Trophoblast cell (in vitro differentiated cells and primary cell): ENCODE results near the gene DPF1.

Experiments used
- DNase-seq, 2 donors: peaks; one replicate each; pipeline ENCODE4 v3.0.0-alpha.2; 2016
- H2AFZ ChIP-seq: 2 replicates; pipeline ENCODE4 v1.6.1; 2013; ENCODE audit warnings: low read length, moderate library complexity, mild to moderate bottlenecking; ENCODE audit not compliant: insufficient read depth, poor library complexity
- H2AK5ac ChIP-seq: 2 replicates; pipeline ENCODE4 v1.6.1; 2013; ENCODE audit warnings: mild to moderate bottlenecking, low read length
- H2BK120ac ChIP-seq: 2 replicates; pipeline ENCODE4 v1.6.1; 2013; ENCODE audit warnings: low read length, mild to moderate bottlenecking, moderate library complexity; ENCODE audit not compliant: insufficient read depth, poor library complexity
- H2BK12ac ChIP-seq: 2 replicates; pipeline ENCODE4 v1.6.1; 2013; ENCODE audit warnings: mild to moderate bottlenecking, low read length, moderate library complexity
- H2BK5ac ChIP-seq: 2 replicates; pipeline ENCODE4 v1.6.1; 2013; ENCODE audit warnings: low read length, low read depth, moderate library complexity, mild to moderate bottlenecking; ENCODE audit not compliant: poor library complexity
- H3K14ac ChIP-seq: 2 replicates; pipeline ENCODE4 v1.6.1; 2013; ENCODE audit warnings: mild to moderate bottlenecking, low read length
- H3K18ac ChIP-seq: 2 replicates; pipeline ENCODE4 v1.6.1; 2013; ENCODE audit warnings: mild to moderate bottlenecking, low read length
- H3K23ac ChIP-seq: 2 replicates; pipeline ENCODE4 v1.6.1; 2013; ENCODE audit warnings: low read length
- H3K27ac ChIP-seq: 2 replicates; pipeline ENCODE4 v1.5.1; 2013; ENCODE audit warnings: low read depth, mild to moderate bottlenecking, inconsistent platforms, low read length, moderate library complexity
- H3K27me3 ChIP-seq: 2 replicates; pipeline ENCODE4 v1.6.1; 2013; ENCODE audit warnings: inconsistent platforms, mild to moderate bottlenecking, low read length, moderate library complexity; ENCODE audit not compliant: insufficient read depth
- H3K36me3 ChIP-seq, 2 experiments: 1 replicate in 1 of 2; 2 replicates in 1 of 2; pipeline ENCODE4 v1.6.1; 2013; ENCODE audit warnings: low read length in 2 of 2, mild to moderate bottlenecking in 2 of 2, moderate library complexity in 1 of 2; ENCODE audit not compliant: insufficient read depth in 2 of 2, control insufficient read depth in 1 of 2
- H3K4ac ChIP-seq: 2 replicates; pipeline ENCODE4 v1.6.1; 2013; ENCODE audit warnings: low read depth, mild to moderate bottlenecking, low read length, moderate library complexity
- H3K4me1 ChIP-seq, 2 experiments: 1 replicate in 1 of 2; 2 replicates in 1 of 2; pipeline ENCODE4 v1.6.1; 2013; ENCODE audit warnings: low read length in 2 of 2, mild to moderate bottlenecking in 2 of 2, moderate library complexity in 1 of 2; ENCODE audit not compliant: insufficient read depth in 2 of 2, control insufficient read depth in 1 of 2
- H3K4me2 ChIP-seq: 2 replicates; pipeline ENCODE4 v1.6.1; 2013; ENCODE audit warnings: inconsistent platforms, mild to moderate bottlenecking, low read length, moderate library complexity
- H3K4me3 ChIP-seq: 2 replicates; pipeline ENCODE4 v1.5.1; 2013; ENCODE audit warnings: mild to moderate bottlenecking, low read depth, low read length, inconsistent platforms
- H3K79me1 ChIP-seq: one replicate; pipeline ENCODE4 v1.6.1; 2013; ENCODE audit warnings: low read length
- H3K79me2 ChIP-seq: 2 replicates; pipeline ENCODE4 v1.6.1; 2013; ENCODE audit warnings: low read length, mild to moderate bottlenecking; ENCODE audit not compliant: control insufficient read depth, insufficient read depth, poor library complexity
- H3K9ac ChIP-seq: 2 replicates; pipeline ENCODE4 v1.6.1; 2013; ENCODE audit warnings: mild to moderate bottlenecking, low read length
- H3K9me3 ChIP-seq: 2 replicates; pipeline ENCODE4 v1.6.1; 2013; ENCODE audit warnings: low read depth, mild to moderate bottlenecking, control low read depth, inconsistent platforms, low read length; ENCODE audit not compliant: insufficient read depth
- H4K12ac ChIP-seq: 2 replicates; pipeline ENCODE4 v1.6.1; 2013; ENCODE audit warnings: low read depth, mild to moderate bottlenecking, low read length, moderate library complexity
- H4K8ac ChIP-seq: 2 replicates; pipeline ENCODE4 v1.6.1; 2013; ENCODE audit warnings: low read depth, mild to moderate bottlenecking, low read length, moderate library complexity
- H4K91ac ChIP-seq: one replicate; pipeline ENCODE4 v1.6.1; 2013; ENCODE audit warnings: low read depth, mild to moderate bottlenecking, low read length, moderate library complexity
- WGBS: extraction: QIAGEN DNeasy Blood & Tissue Kit; methylation state at CpG from one replicate; pipeline ENCODE4 v1.1.7; 2013; ENCODE audit warnings: missing lambda C conversion rate; ENCODE audit not compliant: insufficient read length, insufficient coverage; ENCODE audit errors: extremely low coverage; 5-methylcytosine and 5-hydroxymethylcytosine counted together

Gene DPF1

GRCh38 chr19:38251564-38252051 is 27.6 kb upstream of the DPF1 start:
- Histone ChIP-seq H4K12ac (peak overlapping the region; percentile 39), H3K23ac (no peak overlapping the region), H3K9me3 (peaks cover 2% of the 10 kb centered on the region), H3K4me3 (no peak overlapping the region), H3K4me2 (peak overlapping the region; percentile 28), H3K14ac (peak overlapping the region; percentile 69), H3K4ac (peak overlapping the region; percentile 54), H3K79me1 (peaks cover 30% of the 10 kb centered on the region), H4K91ac (peak overlapping the region; percentile 75), H2BK5ac (peak overlapping the region; percentile 42), H2BK12ac (peak overlapping the region; percentile 44), H2AFZ (peak overlapping the region; percentile 4), H3K18ac (peak overlapping the region; percentile 70), H3K36me3 (no peaks in the 10 kb centered on the region), H4K8ac (peak overlapping the region; percentile 31), H3K9ac (no peak overlapping the region), H3K27ac (peak overlapping the region; percentile 41), H2BK120ac (peak overlapping the region; percentile 86), H3K27me3 (no peaks in the 10 kb centered on the region), H3K79me2 (peaks cover 3% of the 10 kb centered on the region), H3K4me1 (peaks cover 30 to 38% of the 10 kb centered on the region in 2 experiments), H2AK5ac (peak overlapping the region; percentile 32)
- no peak for DNase-seq
- WGBS, result no CpG with 5 or more reads among the region's 10 CpGs

DNA sequence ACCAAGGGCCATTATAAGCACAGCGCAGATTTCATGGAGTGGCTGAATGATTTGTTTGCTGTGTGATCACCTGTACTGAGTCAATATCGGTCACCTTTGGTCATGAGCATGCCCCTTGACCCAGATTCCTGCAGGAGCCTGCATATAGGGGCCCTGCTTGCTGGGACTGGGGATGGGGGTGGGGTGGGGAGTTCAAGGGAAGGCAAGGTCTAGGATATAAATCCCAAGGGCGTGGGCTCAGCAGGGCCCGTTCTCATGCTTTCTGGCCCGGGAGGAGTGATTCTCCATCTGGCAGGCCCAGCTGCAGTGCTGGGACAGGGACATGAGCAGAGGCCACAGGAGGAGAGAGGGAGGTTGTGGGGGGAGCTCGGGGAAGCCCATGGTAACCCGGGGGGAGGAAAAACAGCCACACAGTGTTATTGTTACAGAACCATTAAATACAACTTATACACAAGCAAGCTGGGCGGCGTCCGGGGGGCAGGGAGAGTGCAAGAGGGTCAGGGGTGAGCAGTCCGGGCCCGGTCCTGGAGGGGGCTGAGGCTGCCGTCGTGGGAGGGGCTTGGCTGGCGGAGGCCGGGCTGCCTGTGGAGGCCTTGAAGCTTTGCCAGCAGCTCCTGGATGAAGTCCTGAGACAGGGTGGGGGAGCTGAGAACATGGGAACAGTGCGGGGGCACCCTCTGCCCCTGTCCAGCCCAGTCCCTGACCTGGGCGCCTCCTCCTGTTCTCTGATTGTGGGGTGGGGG is 27.0 kb upstream of the DPF1 start:
- H3K23ac ChIP-seq, result no peak overlapping the region
- H3K79me2 ChIP-seq, result peaks cover 3% of the 10 kb centered on the region
- no peaks in the 10 kb centered on the region for H3K27me3 ChIP-seq
- peak overlapping the region; percentile 75 for H4K91ac ChIP-seq
- H2BK12ac ChIP-seq, result peak overlapping the region; percentile 44
- peak overlapping the region; percentile 20 for H4K8ac ChIP-seq
- no peaks in the 10 kb centered on the region for H3K36me3 ChIP-seq
- H3K4me1 ChIP-seq, result peaks cover 29 to 38% of the 10 kb centered on the region in 2 experiments
- peak overlapping the region; percentile 86 for H2BK120ac ChIP-seq
- peak overlapping the region; percentile 42 for H2BK5ac ChIP-seq
- peak overlapping the region; percentile 54 for H3K4ac ChIP-seq
- peak in 1 of 2 donors; percentile 55 for DNase-seq
- peak overlapping the region; percentile 70 for H3K18ac ChIP-seq
- peaks cover 26% of the 10 kb centered on the region for H3K79me1 ChIP-seq
- peaks cover 2% of the 10 kb centered on the region for H3K9me3 ChIP-seq
- H3K9ac ChIP-seq, result peak overlapping the region; percentile 1
- no peak overlapping the region for H3K4me3 ChIP-seq
- H2AFZ ChIP-seq, result peak overlapping the region; percentile 12
- peak overlapping the region; percentile 32 for H2AK5ac ChIP-seq
- H3K27ac ChIP-seq, result peak overlapping the region; percentile 41
- WGBS, result no CpG with 5 or more reads among the region's 18 CpGs
- peak overlapping the region; percentile 39 for H4K12ac ChIP-seq
- peak overlapping the region; percentile 23 for H3K4me2 ChIP-seq
- peak overlapping the region; percentile 69 for H3K14ac ChIP-seq

DNA sequence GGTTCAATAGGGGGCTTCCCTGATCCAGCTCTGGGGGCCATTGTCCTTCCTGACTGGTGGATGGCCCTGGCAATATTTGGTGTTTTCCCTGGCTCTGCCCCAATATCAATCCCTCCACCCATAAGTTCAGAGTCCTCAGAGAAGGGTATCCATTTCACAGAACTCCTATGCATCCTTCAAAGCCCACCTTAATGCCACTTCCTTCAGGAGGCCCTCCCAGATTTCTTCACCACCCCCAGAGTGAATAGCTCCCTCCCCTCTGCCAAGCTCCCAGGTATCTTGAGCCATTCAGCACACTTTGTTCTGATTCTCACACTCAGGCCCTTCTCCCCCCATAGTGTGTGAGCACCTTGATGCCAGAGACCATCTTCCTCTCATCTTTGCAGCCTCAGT is 26.4 kb upstream of the DPF1 start:
- H3K4me2 ChIP-seq, result no peak overlapping the region
- peaks cover 3% of the 10 kb centered on the region for H3K79me2 ChIP-seq
- no peak overlapping the region for H3K4me3 ChIP-seq
- no peak overlapping the region for H4K12ac ChIP-seq
- H2AFZ ChIP-seq, result no peak overlapping the region
- H3K4ac ChIP-seq, result no peak overlapping the region
- H4K91ac ChIP-seq, result no peak overlapping the region
- H4K8ac ChIP-seq, result no peak overlapping the region
- no peaks in the 10 kb centered on the region for H3K36me3 ChIP-seq
- H3K18ac ChIP-seq, result no peak overlapping the region
- H3K14ac ChIP-seq, result no peak overlapping the region
- no peak overlapping the region for H2BK120ac ChIP-seq
- H3K27me3 ChIP-seq, result no peaks in the 10 kb centered on the region
- H3K23ac ChIP-seq, result no peak overlapping the region
- H2BK5ac ChIP-seq, result no peak overlapping the region
- peaks cover 23% of the 10 kb centered on the region for H3K79me1 ChIP-seq
- peaks cover 24 to 33% of the 10 kb centered on the region in 2 experiments for H3K4me1 ChIP-seq
- H3K9ac ChIP-seq, result peak overlapping the region; percentile 1
- peak overlapping the region; percentile 1 for H2BK12ac ChIP-seq
- no peak for DNase-seq
- no peak overlapping the region for H2AK5ac ChIP-seq
- H3K27ac ChIP-seq, result no peak overlapping the region
- peaks cover 2% of the 10 kb centered on the region for H3K9me3 ChIP-seq

DNA sequence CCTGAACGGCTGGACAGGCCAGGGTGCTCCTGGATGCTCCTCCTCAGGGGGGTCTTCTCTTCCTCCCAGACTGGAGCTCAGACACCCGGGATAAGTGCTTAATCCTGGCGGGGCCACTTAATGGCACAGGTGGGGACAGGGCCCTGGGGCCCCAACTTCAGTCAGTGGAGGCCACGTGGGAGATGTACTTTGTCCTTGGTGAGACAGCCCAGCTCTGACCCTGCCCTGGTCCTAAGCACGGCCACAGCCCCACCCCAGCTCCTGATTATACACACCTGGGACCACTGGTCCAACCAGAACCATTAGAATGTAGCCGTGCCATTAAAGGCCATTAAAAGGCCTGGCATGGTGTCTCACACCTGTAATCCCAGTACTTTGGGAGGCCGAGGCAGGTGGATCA is 24.4 kb upstream of the DPF1 start:
- Histone ChIP-seq H3K27me3 (no peaks in the 10 kb centered on the region), H3K79me1 (peaks cover 20% of the 10 kb centered on the region), H3K4me1 (peaks cover 27 to 32% of the 10 kb centered on the region in 2 experiments), H4K12ac (no peak overlapping the region), H3K79me2 (peaks cover 3% of the 10 kb centered on the region), H4K91ac (peak overlapping the region; percentile 1), H2AFZ (no peak overlapping the region), H3K27ac (no peak overlapping the region), H3K4ac (no peak overlapping the region), H2AK5ac (no peak overlapping the region), H3K9ac (peak overlapping the region; percentile 49), H3K9me3 (no peaks in the 10 kb centered on the region), H3K4me2 (no peak overlapping the region), H2BK120ac (no peak overlapping the region), H3K23ac (no peak overlapping the region), H3K18ac (no peak overlapping the region), H2BK12ac (no peak overlapping the region), H3K36me3 (no peaks in the 10 kb centered on the region), H3K4me3 (no peak overlapping the region), H2BK5ac (no peak overlapping the region), H4K8ac (no peak overlapping the region), H3K14ac (no peak overlapping the region)
- no CpG with 5 or more reads among the region's 7 CpGs for WGBS
- no peak for DNase-seq
